Ovary (tissue), 9 donors: ENCODE measurements around the gene METAP2. TPM values are rescaled to one million over a fixed set of nuclear protein-coding genes. Genes with fewer than 3 reads are reported as not detected.
A peak's percentile ranks its signal among the peaks of the same experiment; 100 is the strongest.
"Not testable (repeated sequence)": the region's sequence is repeated elsewhere in the genome, so short reads cannot be mapped to it uniquely, and the experiment has no call there.

Source experiments
- DNase-seq, 5 donors: peaks; one replicate each; pipeline ENCODE4 v3.0.0-alpha.2; 2019 to 2020
- H3K27ac ChIP-seq, 2 donors: fragments of 200-600 bp; one replicate each; pipeline versions ENCODE4 v1.5.1 to v1.8.0; 2019 to 2022
- H3K27me3 ChIP-seq: fragments of 200-600 bp; one replicate; pipeline ENCODE4 v1.8.0; 2022
- H3K36me3 ChIP-seq: fragments of 200-600 bp; sonication (generic); one replicate; pipeline ENCODE4 v1.5.1; 2019
- H3K4me1 ChIP-seq: one replicate; pipeline ENCODE4 v1.8.1; 2013; ENCODE audit warnings: mild to moderate bottlenecking, moderate library complexity; ENCODE audit not compliant: insufficient read depth
- H3K4me3 ChIP-seq: fragments of 200-600 bp; sonication (generic); one replicate; pipeline ENCODE4 v1.5.1; 2017
- H3K9me3 ChIP-seq, 2 donors: fragments of 200-600 bp in 1 of 2; sonication (generic) in 1 of 2; one replicate each; pipeline versions ENCODE4 v1.5.1 to v1.8.1; 2013 to 2019; ENCODE audit warnings: mild to moderate bottlenecking in 1 of 2, moderate library complexity in 1 of 2
- EP300 ChIP-seq: sonication (generic); formaldehyde crosslinking; IDR thresholded peaks from one replicate; pipeline ENCODE4 v1.6.1; 2017; ENCODE audit warnings: antibody characterized with exemption
- POLR2A ChIP-seq: fragments of 450-650 bp; IDR thresholded peaks from one replicate; pipeline ENCODE4 v1.6.1; 2017; ENCODE audit warnings: antibody characterized with exemption, mild to moderate bottlenecking, moderate library complexity
- WGBS, 3 donors: extraction: QIAGEN DNeasy Blood & Tissue Kit in 1 of 3; methylation state at CpG; one replicate each; pipeline versions ENCODE4 v1.1.5 to v1.1.7; 2013 to 2017; 5-methylcytosine and 5-hydroxymethylcytosine counted together
- intact Hi-C, 4 donors: fragments of 100-400 bp; cut with DNase I; formaldehyde crosslinking; loops; one replicate each; pipeline versions ENCODE4 v1.11.0 to v1.15.1; 2022 to 2023
- polyA plus RNA-seq, 2 donors: library from polyadenylated mRNA; stranded (reverse); fragments of 200-250 nt in 1 of 2; fragments of 350-450 nt in 1 of 2; fragmentation: Illumina TruSeq in 1 of 2; extraction: RNeasy Lipid Tissue Mini Kit (QIAGEN cat#74804) in 1 of 2; gene quantifications; one replicate each; pipeline ENCODE4 v1.2.3, GENCODE V29; 2013 to 2014
- total RNA-seq, 7 donors: library from RNA; depleted of rRNA in 2 of 7; stranded (reverse); fragments of >200 nt in 2 of 7; fragmentation: NEBNext Ultra II Directional in 3 of 7; extraction: Animal tissue kit (Norgen Biotek cat#: 25700) in 3 of 7; gene quantifications; one replicate each; pipeline versions ENCODE4 v1.1.0 to v1.2.4, GENCODE V29; 2016 to 2023
- TF ChIP-seq, protein P1 (sequence below), 3 donors: fragments of 450-650 bp in 2 of 3; fragments of 200-600 bp in 1 of 3; IDR thresholded peaks; one replicate each; pipeline versions ENCODE4 v1.5.1 to v1.8.0; 2016 to 2022; ENCODE audit warnings: antibody characterized with exemption in 3 of 3, mild to moderate bottlenecking in 1 of 3
- donor health status: DM: no; HTN: no; CAD: no; lungs with moderate emphysema.
- donor health status: DM: no; HTN: no; CAD: no.
- donor health status: Bipolar disorder and iron deficiency.
- donor health status: DM: yes; HTN: yes; CAD: no.
- donor health status: DM: no; HTN: no; CAD: no.
- donor health status: DM: yes; HTN: yes; CAD: no.

The METAP2 gene
- total and polyA plus RNA-seq, 9 donors, result 52.1 to 131 (median 62.5) TPM

- H3K27ac ChIP-seq, result no peak overlapping the region
- DNase-seq, result no peak
- H3K36me3 ChIP-seq, result no peaks in the 10 kb centered on the region
- H3K27me3 ChIP-seq, result no peaks in the 10 kb centered on the region
- intact Hi-C loops, result no loop called here
- 93 to 96% (median 94%) methylated on average over 2 of the region's 2 CpGs for WGBS, 3 donors
- H3K4me3 ChIP-seq, result no peak overlapping the region
- TF ChIP-seq, protein P1, sequence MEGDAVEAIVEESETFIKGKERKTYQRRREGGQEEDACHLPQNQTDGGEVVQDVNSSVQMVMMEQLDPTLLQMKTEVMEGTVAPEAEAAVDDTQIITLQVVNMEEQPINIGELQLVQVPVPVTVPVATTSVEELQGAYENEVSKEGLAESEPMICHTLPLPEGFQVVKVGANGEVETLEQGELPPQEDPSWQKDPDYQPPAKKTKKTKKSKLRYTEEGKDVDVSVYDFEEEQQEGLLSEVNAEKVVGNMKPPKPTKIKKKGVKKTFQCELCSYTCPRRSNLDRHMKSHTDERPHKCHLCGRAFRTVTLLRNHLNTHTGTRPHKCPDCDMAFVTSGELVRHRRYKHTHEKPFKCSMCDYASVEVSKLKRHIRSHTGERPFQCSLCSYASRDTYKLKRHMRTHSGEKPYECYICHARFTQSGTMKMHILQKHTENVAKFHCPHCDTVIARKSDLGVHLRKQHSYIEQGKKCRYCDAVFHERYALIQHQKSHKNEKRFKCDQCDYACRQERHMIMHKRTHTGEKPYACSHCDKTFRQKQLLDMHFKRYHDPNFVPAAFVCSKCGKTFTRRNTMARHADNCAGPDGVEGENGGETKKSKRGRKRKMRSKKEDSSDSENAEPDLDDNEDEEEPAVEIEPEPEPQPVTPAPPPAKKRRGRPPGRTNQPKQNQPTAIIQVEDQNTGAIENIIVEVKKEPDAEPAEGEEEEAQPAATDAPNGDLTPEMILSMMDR (IDR thresholded peaks at IDR 0.05), result no peak
- no peak for TF ChIP-seq POLR2A
- no peak for TF ChIP-seq EP300
- H3K4me1 ChIP-seq, result no peaks in the 10 kb centered on the region
- H3K9me3 ChIP-seq, result no peaks in the 10 kb centered on the region
Observed at GRCh38 chr12:95443459-95443858, 30.5 kb upstream of the METAP2 start.

GRCh38 chr12:95445099-95445498, 28.9 kb upstream of the METAP2 start:
- H3K4me3 ChIP-seq, H3K36me3 ChIP-seq, H3K9me3 ChIP-seq, intact Hi-C loops, H3K27ac ChIP-seq, H3K4me1 ChIP-seq, H3K27me3 ChIP-seq, DNase-seq: not testable (repeated sequence)
- 85 to 86% (median 86%) methylated on average over 4 of the region's 4 CpGs for WGBS, 3 donors

DNA sequence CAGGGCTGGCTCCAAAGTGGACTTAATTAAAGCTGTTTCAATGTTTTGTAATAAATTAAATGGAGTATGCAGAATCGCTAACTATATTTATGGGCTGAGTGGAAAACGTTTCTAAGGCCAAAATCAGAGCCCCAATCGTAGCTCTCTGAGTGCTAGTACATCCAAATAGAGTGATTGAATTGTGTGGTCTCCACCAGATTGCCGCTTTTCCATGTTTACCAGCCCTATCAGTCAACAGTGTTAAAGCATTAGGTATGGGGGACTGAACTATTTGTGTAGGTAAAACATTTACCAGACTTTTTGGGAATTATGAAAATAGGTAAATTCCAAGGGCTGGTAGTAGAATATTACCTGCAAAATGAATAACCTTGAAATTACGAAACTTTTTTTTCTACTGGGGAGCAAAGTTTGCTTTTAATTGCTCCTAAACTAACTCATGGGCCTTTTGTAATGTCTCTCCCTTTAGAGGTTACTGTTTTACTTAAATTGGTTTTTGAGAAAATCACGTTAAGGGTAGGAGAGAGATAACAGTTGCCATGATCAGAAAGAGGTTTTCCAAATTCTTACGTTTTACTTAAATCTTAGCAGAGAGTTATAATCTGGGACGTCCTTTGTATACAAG, 28.0 kb upstream of the METAP2 start:
- intact Hi-C loops, result no loop called here
- H3K4me1 ChIP-seq, result no peaks in the 10 kb centered on the region
- TF ChIP-seq, protein P1 (IDR thresholded peaks at IDR 0.05), result no peak
- TF ChIP-seq EP300, result no peak
- no peak overlapping the region for H3K4me3 ChIP-seq
- no peak overlapping the region for H3K27ac ChIP-seq
- 75 to 78% (median 77%) methylated on average over 8 of the region's 8 CpGs for WGBS, 3 donors
- no peak for DNase-seq
- H3K9me3 ChIP-seq, result no peaks in the 10 kb centered on the region
- no peaks in the 10 kb centered on the region for H3K27me3 ChIP-seq
- no peaks in the 10 kb centered on the region for H3K36me3 ChIP-seq

DNA sequence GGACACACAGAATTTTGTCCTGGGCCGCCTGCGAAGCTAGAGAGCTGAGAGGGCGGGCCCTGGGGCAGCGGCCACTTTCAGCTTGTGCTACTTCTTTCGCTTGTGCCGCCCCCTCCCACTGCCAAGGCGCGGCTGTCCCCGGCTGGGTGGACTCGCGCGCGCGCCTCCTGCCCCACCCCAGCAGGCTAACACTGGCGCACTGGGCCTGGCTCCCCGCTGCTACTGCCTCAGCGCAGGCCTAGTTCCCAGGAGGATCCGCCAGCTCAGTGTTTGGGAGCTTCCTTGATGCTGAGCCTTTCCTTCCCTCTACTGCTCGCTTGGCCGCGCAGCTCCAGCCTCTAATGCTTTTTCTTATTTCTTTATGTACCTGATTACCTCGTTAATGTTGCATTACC, 27.4 kb upstream of the METAP2 start:
- Histone ChIP-seq H3K36me3 (no peaks in the 10 kb centered on the region), H3K27ac (no peak overlapping the region), H3K4me1 (no peaks in the 10 kb centered on the region), H3K4me3 (no peak overlapping the region), H3K27me3 (no peaks in the 10 kb centered on the region), H3K9me3 (no peaks in the 10 kb centered on the region)
- peak; percentile 31 to 65 (median 42) for DNase-seq
- intact Hi-C loops, result no loop called here
- TF ChIP-seq EP300 (no peak), POLR2A (no peak)
- TF ChIP-seq, protein P1 (IDR thresholded peaks at IDR 0.05), result no peak
- WGBS, 3 donors, result 14 to 22% (median 20%) methylated on average over 22 of the region's 22 CpGs

GRCh38 chr12:95449656-95450055, 24.3 kb upstream of the METAP2 start:
- H3K4me1 ChIP-seq, H3K27me3 ChIP-seq, intact Hi-C loops, H3K9me3 ChIP-seq, H3K36me3 ChIP-seq, DNase-seq, H3K4me3 ChIP-seq, H3K27ac ChIP-seq: not testable (repeated sequence)
- WGBS, 3 donors, result 86 to 97% (median 89%) methylated on average over 1 of the region's 1 CpG

DNA sequence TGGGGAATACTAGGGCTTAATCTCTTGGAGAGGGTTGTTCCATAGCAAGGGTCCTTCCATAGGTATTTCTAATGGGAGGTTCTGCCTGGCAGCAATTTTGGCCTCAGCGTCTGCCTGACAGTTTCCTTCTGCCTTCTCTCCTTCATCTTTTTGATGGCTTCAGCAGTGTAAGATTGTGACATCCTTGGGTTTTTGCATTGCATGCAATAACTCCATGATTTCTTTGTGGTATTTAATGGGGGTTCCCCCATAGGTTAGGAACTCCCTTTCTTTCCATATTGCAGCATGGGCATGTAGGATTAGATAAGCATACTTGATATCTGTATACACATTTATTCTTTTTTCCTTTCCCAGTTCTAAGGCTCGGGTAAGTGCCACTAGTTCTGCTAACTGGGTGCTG, 21.5 kb upstream of the METAP2 start:
- H3K4me3 ChIP-seq, H3K27me3 ChIP-seq, H3K4me1 ChIP-seq, H3K36me3 ChIP-seq, H3K9me3 ChIP-seq, DNase-seq, H3K27ac ChIP-seq, intact Hi-C loops: not testable (repeated sequence)
- WGBS, 3 donors, result 82 to 93% (median 87%) methylated on average over 2 of the region's 2 CpGs

GRCh38 chr12:95453881-95454280, 20.1 kb upstream of the METAP2 start:
- DNase-seq, intact Hi-C loops, H3K4me3 ChIP-seq, H3K27ac ChIP-seq, H3K4me1 ChIP-seq, H3K27me3 ChIP-seq, H3K9me3 ChIP-seq, H3K36me3 ChIP-seq: not testable (repeated sequence)
- WGBS, 3 donors, result 92 to 95% (median 93%) methylated on average over 1 of the region's 1 CpG

GRCh38 chr12:95454780-95455215, 19.2 kb upstream of the METAP2 start:
- H3K9me3 ChIP-seq, H3K27ac ChIP-seq, intact Hi-C loops, H3K4me3 ChIP-seq, H3K36me3 ChIP-seq, H3K4me1 ChIP-seq, H3K27me3 ChIP-seq, DNase-seq: not testable (repeated sequence)
- 60 to 79% (median 70%) methylated on average over 6 of the region's 6 CpGs for WGBS, 3 donors

DNA sequence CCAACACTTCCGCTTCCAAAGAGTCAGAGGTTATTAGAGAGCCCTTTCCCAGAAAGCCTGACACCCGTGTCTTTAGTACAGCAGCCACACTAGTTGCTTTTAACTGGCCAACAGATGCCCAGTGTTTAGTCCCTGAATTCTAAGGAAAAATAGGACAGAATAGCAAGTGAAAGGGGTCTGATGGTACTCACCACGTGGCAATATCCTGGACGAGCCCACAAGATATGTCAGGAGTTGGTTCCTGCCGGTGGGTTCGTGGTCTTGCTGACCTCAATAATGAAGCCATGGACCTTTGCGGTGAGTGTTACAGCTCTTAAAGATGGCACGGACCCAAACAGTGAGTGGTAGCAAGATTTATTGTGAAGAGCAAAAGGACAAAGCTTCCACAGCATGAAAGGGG, 16.3 kb upstream of the METAP2 start:
- 80 to 83% (median 83%) methylated on average over 8 of the region's 8 CpGs for WGBS, 3 donors
- intact Hi-C loops, result not testable (repeated sequence)

More for the DNA sequence above, 16.3 kb upstream of the METAP2 start:
- DNase-seq, H3K4me1 ChIP-seq, H3K27me3 ChIP-seq, H3K27ac ChIP-seq, H3K4me3 ChIP-seq, H3K36me3 ChIP-seq, H3K9me3 ChIP-seq: not testable (repeated sequence)
